PFSK-1 (cell line): ENCODE results near the gene CENPU.

Source experiments
- POLR2AphosphoS5 ChIP-seq: IDR thresholded peaks from 2 replicates; pipeline ENCODE4 v1.6.1; 2012; ENCODE audit warnings: low read depth, mild to moderate bottlenecking, control low read depth, low read length, moderate library complexity
- REST ChIP-seq, 2 experiments: IDR thresholded peaks; 2 replicates each; pipeline versions ENCODE4 v1.6.1 to v1.8.0; 2011 to 2012; ENCODE audit warnings: low read depth in 2 of 2, low read length in 2 of 2, control low read depth in 1 of 2, inconsistent platforms in 1 of 2, mild to moderate bottlenecking in 1 of 2, moderate library complexity in 1 of 2; ENCODE audit not compliant: insufficient read depth in 1 of 2
- SIN3A ChIP-seq: IDR thresholded peaks from 2 replicates; pipeline ENCODE4 v1.6.1; 2012; ENCODE audit warnings: mild to moderate bottlenecking, low read length, moderate library complexity, borderline replicate concordance; ENCODE audit not compliant: insufficient read depth
- TAF1 ChIP-seq: IDR thresholded peaks from 2 replicates; pipeline ENCODE4 v1.6.1; 2012; ENCODE audit warnings: low read length, control low read depth, borderline replicate concordance; ENCODE audit not compliant: insufficient read depth

- TF ChIP-seq TAF1 (no peak), POLR2AphosphoS5 (no peak), SIN3A (no peak), REST (IDR thresholded peaks at IDR 0.05; ENCODE audit: insufficient read depth in 1 of 2, low read depth in 2 of 2, low read length in 2 of 2) (no peak)
Measured at GRCh38 chr4:184675018-184675417, 58.9 kb downstream of the CENPU start.
